Panc1 (cell line): Measurements from ENCODE around the gene ANKRD61. TPM values are rescaled to one million over a fixed set of nuclear protein-coding genes. Genes with fewer than 3 reads are reported as not detected.

Experiments used
- ATAC-seq: fragments of 200-7000 bp; cut with Tn5 transposase; 2 replicates; pipeline ENCODE4 v1.9.1; 2020; ENCODE audit warnings: mild to moderate bottlenecking, moderate library complexity
- BruUV-seq: library from RNA; stranded (reverse); fragments of 400-500 nt; replicated peaks from 2 replicates; lab custom pipeline; 2021; lab: Mats Ljungman, UMichigan
- CTCF ChIA-PET: fragments of 300-600 bp; sonication (Branson Sonifier 250); formaldehyde crosslinking; loops from one replicate; lab custom pipeline; 2022; ENCODE audit warnings: antibody characterized with exemption; lab: Charles Lee
- POLR2A ChIA-PET: fragments of 300-600 bp; sonication (Branson Sonifier 250); formaldehyde crosslinking; loops from one replicate; lab custom pipeline; 2022; ENCODE audit warnings: antibody characterized with exemption; lab: Charles Lee
- DNase-seq: peaks from one replicate; pipeline ENCODE4 v3.0.0-alpha.2; 2010; ENCODE audit warnings: low read depth, low spot score
- H3K27ac ChIP-seq: 2 replicates; pipeline ENCODE4 v1.5.1; 2011; ENCODE audit warnings: mild to moderate bottlenecking, low read length, inconsistent platforms
- H3K27me3 ChIP-seq: fragments of 200-500 bp; sonication (Bioruptor generic); 2 replicates; pipeline ENCODE4 v1.6.0; 2014; ENCODE audit warnings: low read length, inconsistent platforms; ENCODE audit not compliant: control insufficient read depth, insufficient read depth
- H3K36me3 ChIP-seq: fragments of 200-500 bp; sonication (Bioruptor generic); 2 replicates; pipeline ENCODE4 v1.5.1; 2014; ENCODE audit warnings: inconsistent platforms, mild to moderate bottlenecking, low read length, moderate library complexity; ENCODE audit not compliant: control insufficient read depth, insufficient read depth
- H3K4me1 ChIP-seq: 2 replicates; pipeline ENCODE4 v1.5.1; 2011; ENCODE audit warnings: inconsistent platforms, mild to moderate bottlenecking, low read length, moderate library complexity; ENCODE audit not compliant: control insufficient read depth, insufficient read depth
- H3K4me3 ChIP-seq, 2 experiments: 2 replicates each; pipeline ENCODE4 v1.5.1; 2011 to 2012; ENCODE audit warnings: low read depth in 2 of 2, low read length in 2 of 2, mild to moderate bottlenecking in 2 of 2, inconsistent platforms in 1 of 2, moderate library complexity in 1 of 2
- H3K9me3 ChIP-seq: fragments of 200-500 bp; sonication (Bioruptor generic); 2 replicates; pipeline ENCODE4 v1.5.1; 2014; ENCODE audit warnings: low read depth, mild to moderate bottlenecking, inconsistent platforms, low read length, moderate library complexity; ENCODE audit not compliant: control insufficient read depth, insufficient read depth
- CTCF ChIP-seq: fragments of 450-650 bp; IDR thresholded peaks from 2 replicates; pipeline ENCODE4 v1.5.1; 2017; ENCODE audit warnings: mild to moderate bottlenecking
- POLR2AphosphoS5 ChIP-seq: IDR thresholded peaks from 2 replicates; pipeline ENCODE4 v1.6.1; 2012; ENCODE audit warnings: mild to moderate bottlenecking, low read depth, low read length, moderate library complexity
- REST ChIP-seq, 2 experiments: IDR thresholded peaks; 2 replicates each; pipeline ENCODE4 v1.6.1; 2011 to 2012; ENCODE audit warnings: low read depth in 2 of 2, control low read depth in 1 of 2, low read length in 1 of 2, mild to moderate bottlenecking in 1 of 2, moderate library complexity in 1 of 2; ENCODE audit not compliant: insufficient read depth in 1 of 2
- SIN3A ChIP-seq: IDR thresholded peaks from 2 replicates; pipeline ENCODE4 v1.6.1; 2012; ENCODE audit warnings: low read depth, mild to moderate bottlenecking, low read length, moderate library complexity, borderline replicate concordance; ENCODE audit not compliant: insufficient read depth
- TCF7L2 ChIP-seq: IDR thresholded peaks from 2 replicates; pipeline ENCODE4 v1.6.1; 2011; ENCODE audit warnings: mild to moderate bottlenecking, low read depth, low read length, inconsistent platforms
- in situ Hi-C: cut with HindIII; loops from 2 replicates; pipeline ENCODE4 v1.10.0; 2016; ENCODE audit warnings: low sequenced_read_pairs, low pct_unique_long_range_greater_than_20kb
- intact Hi-C: fragments of 100-400 bp; cut with micrococcal nuclease; formaldehyde crosslinking; loops from one replicate; pipeline ENCODE4 v1.10.0; 2022; ENCODE audit not compliant: unreplicated experiment
- total RNA-seq: library from RNA; stranded (reverse); gene quantifications from one replicate; pipeline ENCODE4 v1.2.1, GENCODE V29; 2021; ENCODE audit not compliant: unreplicated experiment

ANKRD61 gene
- total RNA-seq, 1 experiment from 2014 or later: 0.18 TPM

- no peak for ATAC-seq
- CTCF ChIA-PET: no interaction called here
- no peak overlapping the region for H3K4me3 ChIP-seq
Measured at GRCh38 chr7:6015917-6016652, 15.1 kb upstream of the ANKRD61 start.

GRCh38 chr7:6016653-6016966 is 14.6 kb upstream of the ANKRD61 start:
- Histone ChIP-seq H3K36me3 (peaks cover 11% of the 10 kb centered on the region), H3K27ac (peak overlapping the region; percentile 82; the same call in 1 of the 2 replicates), H3K9me3 (no peaks in the 10 kb centered on the region), H3K4me1 (peaks cover 8% of the 10 kb centered on the region; the same call in 1 of the 2 replicates), H3K4me3 (no peak overlapping the region), H3K27me3 (no peaks in the 10 kb centered on the region)
- ATAC-seq (no peak), DNase-seq (no peak)
- ChIA-PET POLR2A (no interaction called here), CTCF (no interaction called here)
- no peak for TF ChIP-seq TCF7L2
- no peak for TF ChIP-seq REST (IDR thresholded peaks at IDR 0.05; ENCODE audit: insufficient read depth in 1 of 2, low read depth in 2 of 2, low read length in 1 of 2)
- TF ChIP-seq CTCF: no peak
- no peak for TF ChIP-seq SIN3A
- no peak for TF ChIP-seq POLR2AphosphoS5
- BruUV-seq: no TSS peak
- intact Hi-C loops: no loop called here
- in situ Hi-C loops: no loop called here

More at GRCh38 chr7:6015917-6016652, 15.1 kb upstream of the ANKRD61 start:
- intact Hi-C loops: no loop called here
- Histone ChIP-seq H3K27ac (peak overlapping the region; percentile 82), H3K36me3 (peaks cover 16% of the 10 kb centered on the region), H3K9me3 (no peaks in the 10 kb centered on the region), H3K4me1 (peaks cover 13% of the 10 kb centered on the region; the same call in 1 of the 2 replicates), H3K27me3 (no peaks in the 10 kb centered on the region)
- TF ChIP-seq POLR2AphosphoS5 (no peak; the same call in 1 of the 2 replicates), TCF7L2 (peak; percentile 73; the same call in 1 of the 2 replicates), REST (IDR thresholded peaks at IDR 0.05; ENCODE audit: insufficient read depth in 1 of 2, low read depth in 2 of 2, low read length in 1 of 2) (no peak), CTCF (no peak)
- POLR2A ChIA-PET: interaction anchor here (0.6 kb wide), 1 partner anchor 336 kb away, joined by 5 read pairs; no protein-coding TSS in a partner anchor
- DNase-seq: peak; percentile 28
- in situ Hi-C loops: no loop called here
- BruUV-seq: no TSS peak
